HepG2 (cell line): Measurements from ENCODE around the gene MEX3C. TPM values are rescaled to one million over a fixed set of nuclear protein-coding genes. Genes with fewer than 3 reads are reported as not detected.
A peak's percentile ranks its signal among the peaks of the same experiment; 100 is the strongest.

Experiments used
- ATAC-seq: fragments of 200-7000 bp; cut with Tn5 transposase; 3 replicates; pipeline ENCODE4 v1.9.1; 2020; ENCODE audit warnings: mild to moderate bottlenecking, moderate library complexity
- BruUV-seq: library from RNA; stranded (reverse); fragments of 400-500 nt; replicated peaks from 2 replicates; lab custom pipeline; 2021; lab: Mats Ljungman, UMichigan
- CTCF ChIA-PET: fragments of 300-600 bp; formaldehyde crosslinking; extraction: SDS; loops from one replicate; lab custom pipeline; 2021; ENCODE audit warnings: low total read pairs, inconsistent platforms, low intra/inter-chr PET ratio; lab: Yijun Ruan, JAX
- POLR2A ChIA-PET: fragments of 350-600 bp; sonication (Branson Sonifier 250); formaldehyde crosslinking; loops from one replicate; lab custom pipeline; 2020; ENCODE audit warnings: antibody characterized with exemption, inconsistent platforms; lab: Yijun Ruan, JAX
- DNase-seq: peaks from one replicate; pipeline ENCODE4 v3.0.0-alpha.2; 2015; ENCODE audit warnings: low spot score
- FAIRE-seq: peaks from 3 replicates; lab custom pipeline; 2011; peaks lifted over from hg19 to GRCh38; lab: Jason Lieb, UNC
- H2AFZ ChIP-seq: one replicate; pipeline ENCODE4 v1.6.1; 2011; ENCODE audit warnings: low read length, inconsistent platforms
- H3K27ac ChIP-seq: fragments of 300-600 bp; 3 replicates; pipeline ENCODE4 v1.8.0; 2011; ENCODE audit warnings: mixed run types, mild to moderate bottlenecking, mixed read lengths, low read length, inconsistent platforms; ENCODE audit not compliant: insufficient read depth; ENCODE audit errors: extremely low read length
- H3K27me3 ChIP-seq, 2 experiments: fragments of 200-600 bp in 1 of 2; 2 replicates in 1 of 2; 3 replicates in 1 of 2; pipeline versions ENCODE4 v1.6.0 to v1.8.0; 2011; ENCODE audit warnings: low read length in 2 of 2, mild to moderate bottlenecking in 2 of 2, moderate library complexity in 2 of 2, inconsistent platforms in 1 of 2; ENCODE audit not compliant: insufficient read depth in 2 of 2, control insufficient read depth in 1 of 2
- H3K36me3 ChIP-seq, 2 experiments: fragments of 200-600 bp in 1 of 2; replicated peaks in 1 of 2; 2 replicates in 1 of 2; 3 replicates in 1 of 2; pipeline versions ENCODE4 v1.5.1 to v1.8.0; 2011; ENCODE audit warnings: low read length in 2 of 2, inconsistent platforms in 1 of 2; ENCODE audit not compliant: insufficient read depth in 2 of 2, control insufficient read depth in 1 of 2
- H3K4me1 ChIP-seq: 2 replicates; pipeline ENCODE4 v1.5.1; 2012; ENCODE audit warnings: low read length, inconsistent platforms; ENCODE audit not compliant: insufficient read depth
- H3K4me2 ChIP-seq: 2 replicates; pipeline ENCODE4 v1.6.0; 2011; ENCODE audit warnings: low read depth, low read length, inconsistent platforms
- H3K4me3 ChIP-seq, 3 experiments: fragments of 200-600 bp in 1 of 3; sonication (generic), shearing (Covaris generic) in 1 of 3; replicated peaks in 1 of 3; 2 replicates each; pipeline ENCODE4 v1.5.1; 2011 to 2016; ENCODE audit warnings: low read length in 3 of 3, inconsistent platforms in 2 of 3, low read depth in 2 of 3, mild to moderate bottlenecking in 2 of 3, control low read depth in 1 of 3, mixed read lengths in 1 of 3; ENCODE audit not compliant: insufficient read depth in 1 of 3
- H3K79me2 ChIP-seq: one replicate; pipeline ENCODE4 v1.6.1; 2011; ENCODE audit warnings: low read length, inconsistent platforms; ENCODE audit not compliant: insufficient read depth
- H3K9ac ChIP-seq: 2 replicates; pipeline ENCODE4 v1.6.0; 2011; ENCODE audit warnings: mild to moderate bottlenecking, low read depth, low read length, inconsistent platforms; ENCODE audit not compliant: insufficient read depth
- H3K9me3 ChIP-seq: 2 replicates; pipeline ENCODE4 v1.5.1; 2012; ENCODE audit warnings: mild to moderate bottlenecking, low read length
- H4K20me1 ChIP-seq: 2 replicates; pipeline ENCODE4 v1.6.0; 2011; ENCODE audit warnings: inconsistent platforms, mild to moderate bottlenecking, low read length, moderate library complexity; ENCODE audit not compliant: insufficient read depth
- ATF1 ChIP-seq: IDR thresholded peaks from 2 replicates; pipeline ENCODE4 v1.6.1; 2016; ENCODE audit warnings: mild to moderate bottlenecking, control low read depth
- CENPX ChIP-seq: sonication (generic); formaldehyde crosslinking; IDR thresholded peaks from 2 replicates; pipeline ENCODE4 v1.9.0; 2021; ENCODE audit warnings: mild to moderate bottlenecking, missing genetic modification reagents, moderate library complexity
- HNF4A ChIP-seq: sonication (generic); formaldehyde crosslinking; IDR thresholded peaks from 2 replicates; pipeline ENCODE4 v1.4.0; 2020; ENCODE audit warnings: missing genetic modification reagents
- KLF12 ChIP-seq: sonication (generic); formaldehyde crosslinking; IDR thresholded peaks from 2 replicates; pipeline ENCODE4 v1.4.0; 2020; ENCODE audit warnings: missing genetic modification reagents, borderline replicate concordance
- SRSF4 ChIP-seq: fragments of 200-400 bp; formaldehyde crosslinking; IDR thresholded peaks from one replicate; pipeline ENCODE4 v1.6.1; 2018; ENCODE audit warnings: mild to moderate bottlenecking, low read depth, low read length, moderate library complexity; ENCODE audit not compliant: poor library complexity, severe bottlenecking
- TCF7 ChIP-seq: sonication (generic); IDR thresholded peaks from 2 replicates; pipeline ENCODE4 v1.6.1; 2016; ENCODE audit warnings: antibody characterized with exemption, low read depth
- ZNF142 ChIP-seq: sonication (generic); formaldehyde crosslinking; IDR thresholded peaks from 2 replicates; pipeline ENCODE4 v1.4.0; 2020; ENCODE audit warnings: missing genetic modification reagents
- ZNF329 ChIP-seq: sonication (generic); formaldehyde crosslinking; IDR thresholded peaks from 2 replicates; pipeline ENCODE4 v1.9.0; 2021; ENCODE audit warnings: low read depth, mild to moderate bottlenecking, missing genetic modification reagents
- ZNF746 ChIP-seq: sonication (generic); formaldehyde crosslinking; IDR thresholded peaks from 2 replicates; pipeline ENCODE4 v1.8.0; 2022; ENCODE audit warnings: mild to moderate bottlenecking, missing genetic modification reagents
- ZNF768 ChIP-seq: sonication (generic); formaldehyde crosslinking; IDR thresholded peaks from 2 replicates; pipeline ENCODE4 v1.4.0; 2020; ENCODE audit warnings: missing genetic modification reagents
- ZSCAN20 ChIP-seq: sonication (generic); formaldehyde crosslinking; IDR thresholded peaks from 2 replicates; pipeline ENCODE4 v1.4.0; 2020; ENCODE audit warnings: missing genetic modification reagents, mild to moderate bottlenecking, borderline replicate concordance
- ZSCAN25 ChIP-seq: sonication (generic); formaldehyde crosslinking; IDR thresholded peaks from 2 replicates; pipeline ENCODE4 v1.8.0; 2022; ENCODE audit warnings: mild to moderate bottlenecking, missing genetic modification reagents
- ZSCAN30 ChIP-seq: sonication (generic); formaldehyde crosslinking; IDR thresholded peaks from 2 replicates; pipeline ENCODE4 v1.5.0; 2020; ENCODE audit warnings: mild to moderate bottlenecking, missing genetic modification reagents
- in situ Hi-C: cut with HindIII; loops from 2 replicates; pipeline ENCODE4 v1.10.0; 2017; ENCODE audit warnings: low pct_unique_long_range_greater_than_20kb; ENCODE audit not compliant: extremely low pct_ligation_motif_present
- intact Hi-C: fragments of 100-400 bp; cut with micrococcal nuclease; formaldehyde crosslinking; loops from one replicate; pipeline ENCODE4 v1.10.0; 2022; ENCODE audit not compliant: unreplicated experiment
- polyA plus RNA-seq, 8 experiments: library from polyadenylated mRNA; depleted of rRNA in 3 of 8; stranded (reverse) in 7 of 8; unstranded in 1 of 8; fragments of >200 nt; fragmentation: Illumina TruSeq in 4 of 8; extraction: Trizol in 4 of 8; gene quantifications; 2 replicates each; pipeline versions ENCODE4 v1.2.1 to v1.2.3, GENCODE V29; 2011 to 2016; ENCODE audit warnings: low read depth in 4 of 8, missing spikeins in 1 of 8, mixed read lengths in 1 of 8; ENCODE audit not compliant: insufficient read depth in 1 of 8
- total RNA-seq, 5 experiments: library from RNA; depleted of rRNA; stranded (reverse); fragments of >200 nt; fragmentation: Illumina TruSeq; extraction: Trizol; gene quantifications; 2 replicates each; pipeline ENCODE4 v1.2.3, GENCODE V29; 2016; ENCODE audit warnings: low read depth in 1 of 5
- TF ChIP-seq, protein P1 (sequence below): sonication (generic); formaldehyde crosslinking; IDR thresholded peaks from 2 replicates; pipeline ENCODE4 v1.8.0; 2022; ENCODE audit warnings: mild to moderate bottlenecking, missing genetic modification reagents, moderate library complexity
- TF ChIP-seq, protein P2 (sequence below): sonication (generic); formaldehyde crosslinking; IDR thresholded peaks from 2 replicates; pipeline ENCODE4 v1.4.0; 2020; ENCODE audit warnings: missing genetic modification reagents

MEX3C gene
- total and polyA plus RNA-seq, 2 of the 13 experiments (the other 11 are each of a cell fraction or from before 2014, with no cell fraction given): 34.8 to 36.4 TPM

- no peaks in the 10 kb centered on the region for H3K27me3 ChIP-seq
- DNase-seq: no peak
- BruUV-seq: no TSS peak
- no peak overlapping the region for H3K4me3 ChIP-seq
- no peak for FAIRE-seq
- peaks cover 3 to 13% of the 10 kb centered on the region in 2 experiments; a peak in 4 of 5 replicates for H3K36me3 ChIP-seq
- no peaks in the 10 kb centered on the region for H3K9me3 ChIP-seq
- POLR2A ChIA-PET: no interaction called here
- H3K9ac ChIP-seq: no peak overlapping the region
- CTCF ChIA-PET: no interaction called here
- intact Hi-C loops (loop anchor here (5.0 kb wide), 1 partner anchor 53 kb away; no protein-coding TSS in a partner anchor), in situ Hi-C loops (no loop called here)
- no peak overlapping the region for H2AFZ ChIP-seq
- peaks cover 50% of the 10 kb centered on the region for H3K4me1 ChIP-seq
- ATAC-seq: no peak
- TF ChIP-seq SRSF4 (no peak), CENPX (CRISPR knock-in tag) (no peak), TCF7 (no peak), HNF4A (CRISPR knock-in tag) (peak; percentile 29; the same call in 1 of the 2 replicates), ZSCAN20 (CRISPR knock-in tag) (no peak), ZSCAN25 (CRISPR knock-in tag) (no peak), ZNF142 (CRISPR knock-in tag) (no peak), ZSCAN30 (CRISPR knock-in tag) (no peak), ATF1 (no peak), ZNF768 (peak; percentile 66; the same call in 1 of the 2 replicates), KLF12 (CRISPR knock-in tag) (no peak), ZNF746 (CRISPR knock-in tag) (no peak), ZNF329 (CRISPR knock-in tag) (no peak)
- TF ChIP-seq, protein P1, sequence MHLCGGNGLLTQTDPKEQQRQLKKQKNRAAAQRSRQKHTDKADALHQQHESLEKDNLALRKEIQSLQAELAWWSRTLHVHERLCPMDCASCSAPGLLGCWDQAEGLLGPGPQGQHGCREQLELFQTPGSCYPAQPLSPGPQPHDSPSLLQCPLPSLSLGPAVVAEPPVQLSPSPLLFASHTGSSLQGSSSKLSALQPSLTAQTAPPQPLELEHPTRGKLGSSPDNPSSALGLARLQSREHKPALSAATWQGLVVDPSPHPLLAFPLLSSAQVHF (CRISPR knock-in tag): no peak
- TF ChIP-seq, protein P2, sequence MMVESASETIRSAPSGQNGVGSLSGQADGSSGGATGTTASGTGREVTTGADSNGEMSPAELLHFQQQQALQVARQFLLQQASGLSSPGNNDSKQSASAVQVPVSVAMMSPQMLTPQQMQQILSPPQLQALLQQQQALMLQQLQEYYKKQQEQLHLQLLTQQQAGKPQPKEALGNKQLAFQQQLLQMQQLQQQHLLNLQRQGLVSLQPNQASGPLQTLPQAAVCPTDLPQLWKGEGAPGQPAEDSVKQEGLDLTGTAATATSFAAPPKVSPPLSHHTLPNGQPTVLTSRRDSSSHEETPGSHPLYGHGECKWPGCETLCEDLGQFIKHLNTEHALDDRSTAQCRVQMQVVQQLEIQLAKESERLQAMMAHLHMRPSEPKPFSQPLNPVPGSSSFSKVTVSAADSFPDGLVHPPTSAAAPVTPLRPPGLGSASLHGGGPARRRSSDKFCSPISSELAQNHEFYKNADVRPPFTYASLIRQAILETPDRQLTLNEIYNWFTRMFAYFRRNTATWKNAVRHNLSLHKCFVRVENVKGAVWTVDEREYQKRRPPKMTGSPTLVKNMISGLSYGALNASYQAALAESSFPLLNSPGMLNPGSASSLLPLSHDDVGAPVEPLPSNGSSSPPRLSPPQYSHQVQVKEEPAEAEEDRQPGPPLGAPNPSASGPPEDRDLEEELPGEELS (CRISPR knock-in tag): no peak
- H3K27ac ChIP-seq: no peak overlapping the region
- no peak overlapping the region for H3K4me2 ChIP-seq
- peaks cover 79% of the 10 kb centered on the region for H4K20me1 ChIP-seq
- peaks cover 99% of the 10 kb centered on the region for H3K79me2 ChIP-seq
These were observed 7.5 kb downstream of the MEX3C start for GRCh38 chr18:51190000-51190399.
